Measurements from ENCODE around the gene FAM180A.
"Not testable (repeated sequence)": the region's sequence is repeated elsewhere in the genome, so short reads cannot be mapped to it uniquely, and the experiment has no call there.

Gene FAM180A

DNA sequence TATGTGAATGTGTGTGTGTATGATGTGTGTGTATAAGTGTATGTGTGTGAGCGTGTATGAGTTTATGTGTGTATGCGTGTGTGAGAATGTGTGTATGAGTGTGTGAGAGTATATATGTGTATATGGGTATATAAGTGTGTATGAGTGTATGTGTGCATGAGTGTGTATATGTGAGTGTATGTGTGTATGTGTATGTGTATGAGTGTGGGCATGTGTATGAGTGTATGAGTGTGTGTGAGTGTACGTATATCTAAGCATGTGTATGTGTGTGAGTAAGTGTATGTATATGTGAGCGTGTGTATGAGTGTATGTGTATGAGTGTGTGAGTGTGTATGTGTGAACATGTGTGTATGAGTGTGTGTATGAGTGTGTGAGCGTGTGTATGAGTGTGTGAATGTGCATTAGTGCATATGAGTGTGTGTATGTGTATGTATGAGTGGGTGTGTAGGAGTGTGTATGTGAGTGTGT lies 33.5 kb downstream of the FAM180A start:
- H3K4me3 ChIP-seq (ENCODE audit: low read depth, low read length): no peak overlapping the region

- no peak overlapping the region for H3K4me3 ChIP-seq (ENCODE audit: low read depth, low read length)
These were observed 34.0 kb downstream of the FAM180A start for GRCh38 chr7:135714534-135715009.

DNA sequence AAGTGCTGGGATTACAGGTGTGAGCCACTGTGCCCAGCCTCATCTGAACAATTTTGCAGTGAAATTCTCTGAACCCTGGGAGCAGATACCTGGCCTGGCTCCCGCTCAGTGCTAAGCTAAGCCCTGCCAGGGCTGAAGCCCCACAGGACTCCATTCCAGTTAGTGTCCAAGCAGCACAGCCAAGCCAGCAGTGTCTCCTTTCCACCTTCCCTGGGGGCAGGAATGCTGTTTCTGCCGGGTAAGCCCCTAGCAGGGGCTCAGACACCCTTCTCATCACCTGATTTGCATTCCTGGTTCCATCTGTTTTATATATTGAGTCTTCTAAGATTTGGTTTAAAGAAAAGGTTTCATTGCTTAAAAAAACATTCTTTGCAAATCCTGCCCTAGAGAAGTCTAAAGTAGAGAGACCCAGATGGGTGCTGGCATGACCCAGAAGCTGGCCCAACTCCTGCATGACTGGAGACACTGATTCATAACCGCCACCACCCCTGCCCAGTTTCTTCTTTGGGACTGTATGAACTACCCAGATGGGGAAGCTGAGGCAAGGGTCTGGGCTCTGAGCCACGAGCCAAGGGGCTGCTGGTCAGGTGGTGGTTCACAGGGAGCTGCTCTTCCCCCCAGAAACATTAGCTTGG lies 34.7 kb downstream of the FAM180A start:
- H3K4me3 ChIP-seq (ENCODE audit: low read depth, low read length): no peak overlapping the region

DNA sequence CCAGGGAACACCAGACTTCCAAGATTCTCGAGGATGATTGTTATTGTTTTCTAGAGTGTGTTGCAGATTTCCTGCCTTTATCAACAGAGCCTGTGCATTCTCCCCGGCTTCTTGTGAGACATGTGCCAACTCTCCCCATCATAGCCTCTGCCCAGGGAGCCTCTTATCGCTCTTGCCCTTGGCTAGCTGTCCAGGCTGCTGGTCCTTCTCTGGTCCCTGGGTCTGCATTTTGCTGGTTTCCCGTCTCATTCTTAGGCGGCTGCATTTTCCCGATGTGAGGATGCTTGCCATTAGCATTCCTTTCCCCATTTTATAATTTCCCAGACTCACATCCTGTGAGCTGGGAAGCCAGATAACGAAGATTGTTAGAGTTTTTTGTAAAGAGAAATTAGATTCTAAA lies 35.8 kb downstream of the FAM180A start:
- no peak overlapping the region for H3K4me3 ChIP-seq (ENCODE audit: low read depth, low read length)

GRCh38 chr7:135712182-135712782 lies 36.3 kb downstream of the FAM180A start:
- no peak overlapping the region for H3K4me3 ChIP-seq (ENCODE audit: low read depth, low read length)

- H3K4me3 ChIP-seq (ENCODE audit: low read depth, low read length): no peak overlapping the region
These were observed 37.5 kb downstream of the FAM180A start for GRCh38 chr7:135711139-135711469.

- no peak overlapping the region for H3K4me3 ChIP-seq (ENCODE audit: low read depth, low read length)
These were observed 38.0 kb downstream of the FAM180A start for GRCh38 chr7:135710417-135711138.

GRCh38 chr7:135709508-135709907 lies 39.1 kb downstream of the FAM180A start:
- H3K4me3 ChIP-seq (ENCODE audit: low read depth, low read length): no peak overlapping the region

DNA sequence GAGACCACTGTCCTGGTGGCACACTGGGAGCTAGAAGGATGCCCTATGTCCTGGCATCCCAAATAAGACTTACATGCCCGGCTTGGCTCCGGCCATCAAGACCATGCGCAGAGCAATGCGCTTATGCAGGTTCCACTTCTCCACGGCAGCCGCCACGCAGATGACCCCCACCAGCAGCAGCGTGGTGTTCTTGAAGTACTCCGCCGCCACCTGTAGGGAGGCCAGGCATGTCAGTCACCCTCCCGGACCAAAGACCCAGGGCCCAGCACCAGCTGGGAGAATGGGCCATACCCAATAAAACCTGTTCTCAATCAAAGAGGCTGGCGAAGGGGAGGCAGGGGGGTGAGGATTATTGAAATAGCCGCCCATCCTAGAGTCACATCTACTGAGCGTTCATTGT lies 40.6 kb downstream of the FAM180A start:
- no peak overlapping the region for H3K4me3 ChIP-seq (ENCODE audit: low read depth, low read length)

GRCh38 chr7:135707570-135707966 lies 41.0 kb downstream of the FAM180A start:
- no peak overlapping the region for H3K4me3 ChIP-seq (ENCODE audit: low read depth, low read length)

DNA sequence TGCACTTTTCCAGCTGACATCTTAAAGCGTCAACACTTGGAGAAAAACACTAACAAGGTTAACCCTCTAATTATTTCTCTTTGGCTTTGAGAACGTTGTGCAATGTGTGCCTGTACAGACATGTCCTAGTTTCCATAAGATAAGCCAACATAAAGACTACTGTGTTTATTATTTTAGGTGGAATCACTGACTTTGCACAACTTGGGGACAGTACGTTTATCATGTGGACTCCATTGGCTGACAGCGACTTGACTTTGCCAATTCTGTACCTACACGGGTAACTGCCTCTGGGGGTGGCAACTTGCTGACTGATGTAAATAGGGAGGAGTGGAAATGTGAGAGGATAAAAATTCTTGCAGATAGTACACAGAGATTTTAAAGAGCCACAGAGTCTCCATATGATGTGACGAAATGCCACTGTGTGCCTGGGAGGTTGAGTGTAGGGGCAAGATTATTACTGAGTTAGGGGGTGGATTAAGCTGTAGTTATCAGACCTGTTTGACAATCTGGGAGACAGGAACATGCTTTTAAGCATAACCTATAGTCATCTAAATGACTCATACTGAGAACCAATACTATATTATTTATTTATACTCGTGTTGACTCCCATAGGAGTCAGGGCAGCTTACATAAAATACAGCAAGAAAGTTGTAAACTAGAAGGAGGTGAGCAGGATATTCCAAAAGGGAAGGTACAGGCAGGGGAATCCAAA lies 41.6 kb downstream of the FAM180A start:
- H3K4me3 ChIP-seq (ENCODE audit: low read depth, low read length): no peak overlapping the region

DNA sequence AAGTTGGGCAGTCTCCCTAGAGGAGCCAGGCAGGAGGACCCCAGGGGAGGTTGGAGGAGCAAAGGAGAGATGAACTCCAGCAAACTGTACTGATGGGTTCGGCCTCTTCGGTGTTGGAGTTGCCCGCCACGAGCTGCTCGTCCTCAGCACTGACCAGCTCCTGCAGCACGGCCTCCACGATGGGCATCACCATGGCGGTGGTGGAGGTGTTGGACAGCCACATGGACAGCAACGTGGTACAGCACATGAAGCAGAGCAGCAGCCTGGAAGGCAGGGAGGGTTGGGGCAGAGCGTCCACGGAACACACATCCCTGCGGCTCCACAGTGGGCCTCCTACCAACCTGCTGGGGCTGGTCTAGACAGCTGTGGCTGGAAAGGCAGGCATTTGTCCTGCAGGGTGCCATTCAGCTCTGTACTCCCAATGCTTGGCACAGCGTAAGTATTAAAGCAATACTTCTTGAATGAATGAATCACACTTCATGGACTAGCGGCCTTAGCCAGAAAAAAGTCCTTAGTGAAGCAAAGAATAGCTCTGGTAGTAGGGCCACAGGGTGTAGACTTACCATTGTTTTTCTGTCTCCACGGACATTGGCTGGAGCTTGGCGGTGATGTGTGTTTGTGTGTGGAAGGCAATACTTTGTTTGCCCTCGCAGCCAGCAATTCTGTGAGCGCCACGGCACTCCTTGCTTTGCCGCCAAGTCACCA lies 42.4 kb downstream of the FAM180A start:
- no peak overlapping the region for H3K4me3 ChIP-seq (ENCODE audit: low read depth, low read length)

- H3K4me3 ChIP-seq (ENCODE audit: low read depth, low read length): no peak overlapping the region
These were observed 43.9 kb downstream of the FAM180A start for GRCh38 chr7:135704698-135705097.

GRCh38 chr7:135704074-135704473 lies 44.5 kb downstream of the FAM180A start:
- H3K4me3 ChIP-seq (ENCODE audit: low read depth, low read length): no peak overlapping the region

DNA sequence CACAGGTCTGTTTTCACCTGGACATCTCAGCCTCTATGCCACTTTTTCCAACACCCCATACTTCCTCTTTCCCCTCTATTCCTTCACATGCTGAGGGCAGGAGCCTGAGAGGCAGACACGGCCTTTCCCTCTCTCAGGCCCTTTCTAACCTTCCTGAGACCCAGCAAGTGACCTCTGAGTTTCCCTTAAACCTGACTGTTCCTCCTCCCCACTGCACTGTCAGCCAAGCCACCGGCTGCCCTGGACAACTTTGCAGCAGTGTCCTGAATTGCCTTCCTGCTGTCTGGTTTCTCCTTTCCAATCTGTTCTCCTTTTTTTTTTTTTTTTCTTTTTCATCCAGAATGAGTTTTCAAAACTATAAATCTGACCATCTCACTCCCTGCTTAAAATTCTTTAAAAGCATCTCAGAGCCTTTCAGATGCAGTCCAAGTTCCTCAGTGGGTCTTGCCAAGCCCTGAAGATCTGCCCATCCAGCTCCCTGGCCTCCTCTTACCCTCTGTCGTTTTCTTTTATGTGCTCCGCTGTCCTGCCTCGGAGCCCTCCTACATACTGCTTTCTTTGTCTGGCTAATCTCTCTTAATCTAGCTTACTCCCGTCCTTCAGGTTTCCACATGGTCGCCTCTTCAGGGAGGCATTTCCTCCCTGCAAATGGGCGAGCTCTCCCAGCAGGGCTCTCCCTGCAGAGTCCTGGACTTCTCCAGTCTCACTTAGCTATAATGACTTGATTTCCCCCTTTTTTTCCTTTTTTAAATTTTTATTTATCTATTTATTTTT lies 51.1 kb downstream of the FAM180A start:
- H3K4me3 ChIP-seq (ENCODE audit: low read depth, low read length): no peak overlapping the region

DNA sequence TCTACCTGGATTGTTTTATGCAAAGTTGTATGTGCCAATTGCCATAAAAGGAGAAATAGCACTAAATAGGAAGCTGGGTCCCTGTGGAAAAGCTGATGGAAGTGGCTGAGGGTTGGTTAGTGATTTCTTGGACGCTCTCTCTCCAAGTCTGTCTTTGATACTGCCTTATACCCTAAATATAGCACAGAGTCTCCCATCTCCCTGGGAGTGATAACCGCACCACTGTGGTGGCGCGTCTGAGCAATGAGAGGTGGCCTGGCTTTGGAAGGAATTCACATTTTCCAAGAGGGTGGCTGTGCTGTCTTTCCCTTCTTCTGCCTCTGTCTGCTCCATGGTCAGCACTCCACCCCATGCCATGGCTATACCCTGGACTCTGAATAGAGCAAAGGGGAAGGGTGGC lies 55.1 kb downstream of the FAM180A start:
- no peak overlapping the region for H3K4me3 ChIP-seq (ENCODE audit: low read depth, low read length)

GRCh38 chr7:135692606-135693005 lies 56.0 kb downstream of the FAM180A start:
- H3K4me3 ChIP-seq (ENCODE audit: low read depth, low read length): not testable (repeated sequence)

DNA sequence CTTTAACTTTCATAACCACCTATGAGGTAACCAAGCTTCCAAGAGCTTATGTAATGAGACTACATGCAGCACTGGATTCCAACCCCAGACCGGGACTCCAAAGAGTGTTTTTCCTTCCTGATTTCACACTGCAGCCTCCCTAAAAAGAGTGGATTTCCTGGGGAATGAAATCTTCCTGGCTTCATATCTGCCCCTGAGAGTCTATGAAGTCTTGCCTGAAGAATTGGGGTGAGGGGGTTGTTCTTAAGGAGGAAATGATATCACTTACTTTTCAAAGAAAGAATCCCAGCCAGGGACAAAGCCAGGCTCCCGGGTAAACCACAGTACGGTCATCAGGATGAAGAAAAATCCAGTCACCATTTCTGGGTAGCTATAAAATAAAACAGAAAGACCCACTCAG lies 56.6 kb downstream of the FAM180A start:
- no peak overlapping the region for H3K4me3 ChIP-seq (ENCODE audit: low read depth, low read length)

GRCh38 chr7:135690566-135690965 lies 58.0 kb downstream of the FAM180A start:
- H3K4me3 ChIP-seq (ENCODE audit: low read depth, low read length): no peak overlapping the region

- H3K4me3 ChIP-seq (ENCODE audit: low read depth, low read length): no peak overlapping the region
These were observed 61.1 kb downstream of the FAM180A start for GRCh38 chr7:135687466-135687865.
